ENCODE data around the gene SCUBE3. TPM values are rescaled to one million over a fixed set of nuclear protein-coding genes. Genes with fewer than 3 reads are reported as not detected.

SCUBE3 gene
- total and polyA plus RNA-seq, 2 experiments from 2014 or later: 0.39 to 1.1 TPM

- TF ChIP-seq, protein P1, sequence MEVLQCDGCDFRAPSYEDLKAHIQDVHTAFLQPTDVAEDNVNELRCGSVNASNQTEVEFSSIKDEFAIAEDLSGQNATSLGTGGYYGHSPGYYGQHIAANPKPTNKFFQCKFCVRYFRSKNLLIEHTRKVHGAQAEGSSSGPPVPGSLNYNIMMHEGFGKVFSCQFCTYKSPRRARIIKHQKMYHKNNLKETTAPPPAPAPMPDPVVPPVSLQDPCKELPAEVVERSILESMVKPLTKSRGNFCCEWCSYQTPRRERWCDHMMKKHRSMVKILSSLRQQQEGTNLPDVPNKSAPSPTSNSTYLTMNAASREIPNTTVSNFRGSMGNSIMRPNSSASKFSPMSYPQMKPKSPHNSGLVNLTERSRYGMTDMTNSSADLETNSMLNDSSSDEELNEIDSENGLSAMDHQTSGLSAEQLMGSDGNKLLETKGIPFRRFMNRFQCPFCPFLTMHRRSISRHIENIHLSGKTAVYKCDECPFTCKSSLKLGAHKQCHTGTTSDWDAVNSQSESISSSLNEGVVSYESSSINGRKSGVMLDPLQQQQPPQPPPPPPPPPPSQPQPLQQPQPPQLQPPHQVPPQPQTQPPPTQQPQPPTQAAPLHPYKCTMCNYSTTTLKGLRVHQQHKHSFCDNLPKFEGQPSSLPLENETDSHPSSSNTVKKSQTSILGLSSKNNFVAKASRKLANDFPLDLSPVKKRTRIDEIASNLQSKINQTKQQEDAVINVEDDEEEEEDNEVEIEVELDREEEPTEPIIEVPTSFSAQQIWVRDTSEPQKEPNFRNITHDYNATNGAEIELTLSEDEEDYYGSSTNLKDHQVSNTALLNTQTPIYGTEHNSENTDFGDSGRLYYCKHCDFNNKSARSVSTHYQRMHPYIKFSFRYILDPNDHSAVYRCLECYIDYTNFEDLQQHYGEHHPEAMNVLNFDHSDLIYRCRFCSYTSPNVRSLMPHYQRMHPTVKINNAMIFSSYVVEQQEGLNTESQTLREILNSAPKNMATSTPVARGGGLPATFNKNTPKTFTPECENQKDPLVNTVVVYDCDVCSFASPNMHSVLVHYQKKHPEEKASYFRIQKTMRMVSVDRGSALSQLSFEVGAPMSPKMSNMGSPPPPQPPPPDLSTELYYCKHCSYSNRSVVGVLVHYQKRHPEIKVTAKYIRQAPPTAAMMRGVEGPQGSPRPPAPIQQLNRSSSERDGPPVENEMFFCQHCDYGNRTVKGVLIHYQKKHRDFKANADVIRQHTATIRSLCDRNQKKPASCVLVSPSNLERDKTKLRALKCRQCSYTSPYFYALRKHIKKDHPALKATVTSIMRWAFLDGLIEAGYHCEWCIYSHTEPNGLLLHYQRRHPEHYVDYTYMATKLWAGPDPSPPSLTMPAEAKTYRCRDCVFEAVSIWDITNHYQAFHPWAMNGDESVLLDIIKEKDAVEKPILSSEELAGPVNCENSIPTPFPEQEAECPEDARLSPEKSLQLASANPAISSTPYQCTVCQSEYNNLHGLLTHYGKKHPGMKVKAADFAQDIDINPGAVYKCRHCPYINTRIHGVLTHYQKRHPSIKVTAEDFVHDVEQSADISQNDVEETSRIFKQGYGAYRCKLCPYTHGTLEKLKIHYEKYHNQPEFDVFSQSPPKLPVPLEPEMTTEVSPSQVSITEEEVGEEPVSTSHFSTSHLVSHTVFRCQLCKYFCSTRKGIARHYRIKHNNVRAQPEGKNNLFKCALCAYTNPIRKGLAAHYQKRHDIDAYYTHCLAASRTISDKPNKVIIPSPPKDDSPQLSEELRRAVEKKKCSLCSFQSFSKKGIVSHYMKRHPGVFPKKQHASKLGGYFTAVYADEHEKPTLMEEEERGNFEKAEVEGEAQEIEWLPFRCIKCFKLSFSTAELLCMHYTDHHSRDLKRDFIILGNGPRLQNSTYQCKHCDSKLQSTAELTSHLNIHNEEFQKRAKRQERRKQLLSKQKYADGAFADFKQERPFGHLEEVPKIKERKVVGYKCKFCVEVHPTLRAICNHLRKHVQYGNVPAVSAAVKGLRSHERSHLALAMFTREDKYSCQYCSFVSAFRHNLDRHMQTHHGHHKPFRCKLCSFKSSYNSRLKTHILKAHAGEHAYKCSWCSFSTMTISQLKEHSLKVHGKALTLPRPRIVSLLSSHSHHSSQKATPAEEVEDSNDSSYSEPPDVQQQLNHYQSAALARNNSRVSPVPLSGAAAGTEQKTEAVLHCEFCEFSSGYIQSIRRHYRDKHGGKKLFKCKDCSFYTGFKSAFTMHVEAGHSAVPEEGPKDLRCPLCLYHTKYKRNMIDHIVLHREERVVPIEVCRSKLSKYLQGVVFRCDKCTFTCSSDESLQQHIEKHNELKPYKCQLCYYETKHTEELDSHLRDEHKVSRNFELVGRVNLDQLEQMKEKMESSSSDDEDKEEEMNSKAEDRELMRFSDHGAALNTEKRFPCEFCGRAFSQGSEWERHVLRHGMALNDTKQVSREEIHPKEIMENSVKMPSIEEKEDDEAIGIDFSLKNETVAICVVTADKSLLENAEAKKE (CRISPR knock-in tag; IDR thresholded peaks at IDR 0.05): no peak
- TF ChIP-seq STAT1 (IDR thresholded peaks at IDR 0.05; ENCODE audit: unreplicated experiment): no peak
Measured at GRCh38 chr6:35273822-35274559, 60.2 kb downstream of the SCUBE3 start (continued).

GRCh38 chr6:35275744-35276260 is 62.0 kb downstream of the SCUBE3 start:
- Histone ChIP-seq H3K9me2 (ENCODE audit: insufficient read depth) (no peaks in the 10 kb centered on the region), H3F3A (replicated peaks; ENCODE audit: low read depth) (no peaks in the 10 kb centered on the region), H2AFZ (no peak overlapping the region), H3K36me3 (ENCODE audit: insufficient read depth) (no peaks in the 10 kb centered on the region), H4K20me1 (replicated peaks; ENCODE audit: insufficient read depth) (peaks cover 6% of the 10 kb centered on the region), H3K4me3 (no peak overlapping the region), H3K4me1 (ENCODE audit: insufficient read depth) (no peaks in the 10 kb centered on the region), H3K79me2 (replicated peaks; ENCODE audit: insufficient read depth) (no peaks in the 10 kb centered on the region), H3K27me3 (ENCODE audit: insufficient read depth) (no peaks in the 10 kb centered on the region), H3K4me2 (no peak overlapping the region), H3K27ac (ENCODE audit: low read depth) (no peak overlapping the region)
- H3K4me1 Mint-ChIP-seq: no peaks in the 10 kb centered on the region
- no peaks in the 10 kb centered on the region for H3K9me3 Mint-ChIP-seq
- no peak overlapping the region for H3K27ac Mint-ChIP-seq
- ATAC-seq (no peak), DNase-seq (ENCODE audit: low spot score) (no peak)
- peaks cover 4% of the 10 kb centered on the region for H3K27me3 Mint-ChIP-seq (ENCODE audit: insufficient read depth, low read depth, poor library complexity)
- H3K4me3 Mint-ChIP-seq: no peak overlapping the region
- H3K36me3 Mint-ChIP-seq (ENCODE audit: low read depth): no peaks in the 10 kb centered on the region
- TF ChIP-seq NANOG (IDR thresholded peaks at IDR 0.05; ENCODE audit: borderline replicate concordance) (no peak), JUNB (IDR thresholded peaks at IDR 0.05; ENCODE audit: unreplicated experiment) (no peak), CREB1 (CRISPR knock-in tag; IDR thresholded peaks at IDR 0.05; ENCODE audit: low read depth) (no peak), REST (IDR thresholded peaks at IDR 0.05; ENCODE audit: unreplicated experiment) (no peak)
- TF ChIP-seq, protein P2, sequence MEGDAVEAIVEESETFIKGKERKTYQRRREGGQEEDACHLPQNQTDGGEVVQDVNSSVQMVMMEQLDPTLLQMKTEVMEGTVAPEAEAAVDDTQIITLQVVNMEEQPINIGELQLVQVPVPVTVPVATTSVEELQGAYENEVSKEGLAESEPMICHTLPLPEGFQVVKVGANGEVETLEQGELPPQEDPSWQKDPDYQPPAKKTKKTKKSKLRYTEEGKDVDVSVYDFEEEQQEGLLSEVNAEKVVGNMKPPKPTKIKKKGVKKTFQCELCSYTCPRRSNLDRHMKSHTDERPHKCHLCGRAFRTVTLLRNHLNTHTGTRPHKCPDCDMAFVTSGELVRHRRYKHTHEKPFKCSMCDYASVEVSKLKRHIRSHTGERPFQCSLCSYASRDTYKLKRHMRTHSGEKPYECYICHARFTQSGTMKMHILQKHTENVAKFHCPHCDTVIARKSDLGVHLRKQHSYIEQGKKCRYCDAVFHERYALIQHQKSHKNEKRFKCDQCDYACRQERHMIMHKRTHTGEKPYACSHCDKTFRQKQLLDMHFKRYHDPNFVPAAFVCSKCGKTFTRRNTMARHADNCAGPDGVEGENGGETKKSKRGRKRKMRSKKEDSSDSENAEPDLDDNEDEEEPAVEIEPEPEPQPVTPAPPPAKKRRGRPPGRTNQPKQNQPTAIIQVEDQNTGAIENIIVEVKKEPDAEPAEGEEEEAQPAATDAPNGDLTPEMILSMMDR (conservative IDR thresholded peaks at IDR 0.05; ENCODE audit: low read depth in 2 of 2): no peak

Measured in GM23338 (cell line).